HG02759 (cell line): ENCODE results near the gene TIMM10B.

Experiments
- ATAC-seq: cut with Tn5 transposase; IDR thresholded peaks from one replicate; pipeline ENCODE4 v1.9.1; 2021; ENCODE audit warnings: mild to moderate bottlenecking, moderate library complexity; ENCODE audit not compliant: unreplicated experiment

Gene TIMM10B

DNA sequence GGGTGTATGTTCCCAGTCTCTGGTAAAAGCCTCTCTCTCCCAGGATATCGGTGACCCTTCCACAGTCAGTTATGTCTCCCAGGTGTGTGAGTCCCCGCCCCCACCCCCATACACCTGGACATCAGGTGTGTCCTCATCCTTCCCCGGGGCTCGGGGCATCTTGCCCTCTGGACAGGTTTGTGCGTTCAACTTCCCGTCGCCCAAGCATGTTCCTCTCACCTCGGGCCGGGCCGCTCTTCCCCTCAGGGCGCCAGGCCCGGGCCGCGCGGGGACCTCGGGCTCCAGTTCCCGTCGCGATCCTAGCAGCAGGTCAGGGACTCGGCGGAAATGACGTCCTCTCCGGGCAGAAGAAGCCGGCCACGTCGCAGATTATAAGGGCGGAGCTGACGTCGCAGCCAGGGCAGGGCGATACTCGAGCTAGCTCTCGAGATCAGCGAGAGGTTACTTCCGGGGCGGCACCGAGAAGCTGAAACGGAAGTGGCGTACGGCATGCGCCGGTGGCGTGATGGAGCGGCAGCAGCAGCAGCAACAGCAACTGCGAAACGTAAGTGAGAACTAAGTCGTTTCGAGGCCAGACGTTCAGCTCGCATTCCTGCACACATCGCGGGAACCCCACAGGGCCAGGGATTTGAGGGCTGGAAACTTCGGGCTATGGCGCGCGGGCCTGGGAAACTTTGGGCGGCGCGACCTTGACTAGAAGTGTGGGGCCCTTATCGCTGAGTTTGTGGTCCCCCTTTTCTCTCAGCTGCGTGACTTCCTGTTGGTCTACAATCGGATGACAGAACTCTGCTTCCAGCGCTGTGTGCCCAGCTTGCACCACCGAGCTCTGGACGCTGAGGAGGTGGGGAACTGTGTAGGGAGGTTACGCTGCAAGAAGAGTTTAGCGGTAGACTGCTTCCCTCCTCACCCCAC lies at the start of gene TIMM10B, which contains the start of gene ARFIP2:
TIMM10B (plus strand) TSS at position 490 of the 912 bp plus-strand sequence; CDS start at position 506, 16 bp downstream.
ARFIP2 (minus strand) TSS at position 320 of the 912 bp plus-strand sequence. CDS start 910 bp downstream, outside the sequence.
- peak; percentile 99 for ATAC-seq

DNA sequence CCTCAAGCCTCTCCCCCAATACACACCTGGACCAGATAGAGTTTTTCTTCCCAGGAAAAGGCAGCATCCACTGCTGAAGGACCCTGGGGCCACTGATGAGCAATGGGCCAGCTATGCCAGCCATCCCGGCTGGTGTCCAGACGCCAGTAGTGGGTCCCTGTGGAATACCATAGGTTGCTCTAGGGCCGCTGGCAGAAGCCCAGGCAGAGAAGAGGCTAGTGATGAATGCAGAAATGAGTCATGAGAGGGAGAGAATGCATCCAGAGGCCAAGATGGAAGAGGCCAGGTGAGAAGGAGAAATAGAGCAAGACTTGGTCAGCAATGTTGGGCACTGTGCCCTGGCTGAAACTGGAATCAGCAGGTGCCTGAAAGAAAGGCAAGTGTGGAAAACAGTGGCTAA lies 49.4 kb upstream of the TIMM10B start:
- ATAC-seq: no peak

DNA sequence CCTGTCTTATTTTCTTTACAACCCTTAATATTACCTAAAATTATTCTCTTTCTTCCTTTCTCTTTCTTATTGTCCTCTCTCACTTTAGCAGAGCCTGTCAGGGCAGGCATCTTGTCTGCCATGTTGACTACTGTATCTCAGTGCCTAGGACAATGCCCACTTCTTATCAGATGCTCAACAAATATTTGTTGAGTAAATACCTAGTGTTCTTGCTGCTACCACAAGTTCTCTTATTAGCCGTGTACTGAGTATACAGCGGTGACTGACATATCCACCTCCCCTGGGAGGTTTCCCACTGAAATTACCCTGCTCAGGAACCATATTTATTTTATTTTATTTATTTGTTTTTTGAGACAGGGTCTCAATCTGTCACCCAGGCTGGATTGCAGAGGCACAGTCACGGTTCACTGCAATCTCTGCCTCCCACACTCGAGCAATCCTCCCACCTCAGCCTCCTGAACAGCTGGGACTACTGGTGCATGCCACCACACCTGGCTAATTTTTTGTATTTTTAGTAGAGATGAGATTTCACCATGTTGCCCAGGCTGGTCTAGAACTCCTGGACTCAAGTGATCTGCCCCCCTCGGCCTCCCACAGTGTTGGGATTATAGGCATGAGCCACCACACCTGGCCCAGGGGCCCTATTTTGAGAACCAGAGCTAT lies 47.2 kb upstream of the TIMM10B start:
- ATAC-seq: no peak

DNA sequence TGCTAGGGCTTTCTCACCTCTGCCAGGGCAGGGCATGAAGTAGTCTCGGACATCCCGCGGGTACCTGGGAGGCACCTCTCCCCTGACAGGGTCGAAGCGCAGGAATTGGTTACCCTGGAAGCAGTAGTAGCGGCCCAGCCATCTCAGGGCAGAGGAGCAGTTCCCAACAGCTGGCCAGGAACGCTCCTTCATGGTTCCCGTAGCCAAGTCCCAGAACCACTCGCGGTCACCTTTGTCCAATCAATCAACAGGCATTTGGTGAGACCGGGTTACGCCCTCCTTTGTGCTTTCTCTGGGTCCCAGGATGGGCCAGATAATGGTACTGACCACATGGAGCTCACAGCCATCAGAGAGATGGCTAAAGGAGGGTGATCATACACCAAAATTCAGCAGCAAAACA lies 43.9 kb upstream of the TIMM10B start:
- ATAC-seq: no peak

DNA sequence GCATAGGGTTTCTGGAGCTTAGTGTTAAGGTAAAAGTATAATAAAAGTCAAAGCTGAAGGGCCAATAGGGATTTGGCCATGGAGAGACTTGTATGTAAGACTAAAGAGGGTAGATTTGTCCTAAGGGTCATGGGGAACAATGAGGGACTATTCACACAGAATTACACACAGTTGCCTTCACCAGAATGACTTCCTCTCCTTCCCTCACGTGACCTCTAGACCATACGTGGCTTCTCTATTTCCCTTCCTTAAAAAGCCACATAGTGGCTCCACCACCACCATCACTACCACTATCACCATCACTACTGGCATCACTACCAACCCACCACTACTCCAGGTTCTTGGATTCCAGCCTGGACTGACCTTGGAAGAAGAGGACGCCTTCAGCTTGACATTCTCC lies 43.3 kb upstream of the TIMM10B start:
- no peak for ATAC-seq

DNA sequence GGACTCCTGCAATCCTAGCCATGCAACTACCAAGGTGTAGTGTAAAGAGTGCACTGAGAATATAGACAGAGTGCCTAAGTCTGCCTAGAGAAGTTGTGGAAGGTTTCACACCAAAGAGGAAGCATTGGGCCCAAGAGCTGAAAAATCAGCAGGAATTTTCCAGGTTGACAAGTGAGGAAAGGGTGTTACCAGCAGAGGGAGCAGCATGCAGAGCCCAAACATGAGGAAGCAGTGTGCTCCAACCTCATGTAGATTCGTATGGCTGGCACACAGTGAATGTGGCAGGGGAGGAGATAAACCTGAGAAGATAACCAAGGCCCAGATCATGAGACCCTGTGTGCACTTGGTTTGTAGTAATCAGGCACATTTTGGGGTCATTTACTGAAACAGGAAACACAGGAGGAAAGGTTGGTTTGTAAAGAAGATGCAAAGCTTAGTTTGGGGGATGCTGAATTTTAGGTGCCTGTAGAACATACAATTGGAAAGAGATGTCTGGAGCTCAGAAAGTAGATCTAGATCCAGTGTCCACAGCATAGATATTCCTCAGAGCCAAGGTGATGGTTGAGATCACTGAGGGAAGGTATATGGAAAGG lies 42.2 kb upstream of the TIMM10B start:
- ATAC-seq: no peak

DNA sequence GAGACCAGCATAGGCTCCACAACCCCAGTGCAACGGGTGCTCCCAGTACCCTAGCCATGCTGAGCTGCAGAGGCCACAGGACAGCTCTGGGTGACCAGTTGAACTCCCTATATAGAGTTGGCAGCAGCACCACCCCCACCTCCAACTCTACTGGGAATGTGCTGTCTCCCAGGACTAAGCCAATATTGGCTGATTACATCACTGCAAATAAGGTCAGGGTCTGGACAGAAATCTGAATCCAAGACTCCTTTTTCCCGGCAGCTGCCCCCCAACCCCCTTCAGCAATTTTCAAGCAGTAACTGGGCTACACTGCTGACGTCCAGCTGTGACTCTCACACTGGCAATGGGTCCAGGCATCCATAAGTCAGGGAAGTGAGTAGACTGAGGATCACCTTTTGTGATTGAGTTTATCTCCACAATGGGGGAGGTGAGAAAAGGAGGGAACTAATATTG lies 40.4 kb upstream of the TIMM10B start, which contains the start of gene HPX:
HPX (minus strand) TSS at position 82 of the 453 bp plus-strand sequence; CDS start at position 58, 24 bp downstream.
- ATAC-seq: no peak

- no peak for ATAC-seq
Measured at GRCh38 chr11:6442441-6442840, 38.9 kb upstream of the TIMM10B start.

DNA sequence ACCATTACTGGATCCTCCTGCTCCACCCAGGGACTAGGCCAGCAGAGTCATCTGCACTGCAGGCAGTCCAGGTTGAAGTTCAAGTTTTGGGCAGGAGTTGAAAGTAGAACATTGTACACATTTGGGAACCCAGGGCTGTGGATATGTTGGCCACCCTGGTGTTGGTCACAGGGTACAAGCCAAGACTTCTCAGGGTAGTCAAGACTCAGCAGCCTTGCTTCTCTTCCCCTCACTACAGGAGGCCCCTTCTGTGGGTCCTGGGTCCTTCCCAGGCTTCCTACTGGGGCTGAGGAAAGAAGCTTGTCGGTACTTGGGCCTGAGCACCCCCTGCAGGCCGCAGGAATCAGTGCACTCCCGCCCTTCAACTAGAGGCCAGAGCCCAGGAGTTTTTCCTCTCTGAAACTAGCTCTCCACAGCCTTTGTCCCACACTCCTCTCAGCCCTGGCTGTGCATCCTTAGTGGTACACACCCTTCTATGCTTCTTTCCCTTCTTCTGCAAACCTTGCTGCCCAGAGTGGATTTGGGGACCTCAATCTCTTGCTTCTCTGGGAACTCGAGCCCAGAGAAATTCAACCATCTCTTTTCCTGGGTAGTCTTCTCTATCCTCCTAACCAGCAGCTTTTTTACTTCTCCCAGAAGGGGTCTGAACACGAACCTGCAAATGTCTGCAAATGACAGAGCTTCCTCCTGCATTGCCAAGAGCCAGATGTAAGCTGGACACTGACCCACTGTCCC lies 37.9 kb upstream of the TIMM10B start:
- peak; percentile 74 for ATAC-seq

GRCh38 chr11:6448574-6448973 lies 32.7 kb upstream of the TIMM10B start:
- ATAC-seq: no peak

- ATAC-seq: no peak
Measured at GRCh38 chr11:6452219-6452618, 29.1 kb upstream of the TIMM10B start.

GRCh38 chr11:6453152-6453551 lies 28.1 kb upstream of the TIMM10B start:
- ATAC-seq: no peak

- ATAC-seq: no peak
Measured at GRCh38 chr11:6455070-6455469, 26.2 kb upstream of the TIMM10B start.

GRCh38 chr11:6456361-6457073 lies 24.8 kb upstream of the TIMM10B start:
- no peak for ATAC-seq

GRCh38 chr11:6457581-6458320 lies 23.6 kb upstream of the TIMM10B start:
- no peak for ATAC-seq

DNA sequence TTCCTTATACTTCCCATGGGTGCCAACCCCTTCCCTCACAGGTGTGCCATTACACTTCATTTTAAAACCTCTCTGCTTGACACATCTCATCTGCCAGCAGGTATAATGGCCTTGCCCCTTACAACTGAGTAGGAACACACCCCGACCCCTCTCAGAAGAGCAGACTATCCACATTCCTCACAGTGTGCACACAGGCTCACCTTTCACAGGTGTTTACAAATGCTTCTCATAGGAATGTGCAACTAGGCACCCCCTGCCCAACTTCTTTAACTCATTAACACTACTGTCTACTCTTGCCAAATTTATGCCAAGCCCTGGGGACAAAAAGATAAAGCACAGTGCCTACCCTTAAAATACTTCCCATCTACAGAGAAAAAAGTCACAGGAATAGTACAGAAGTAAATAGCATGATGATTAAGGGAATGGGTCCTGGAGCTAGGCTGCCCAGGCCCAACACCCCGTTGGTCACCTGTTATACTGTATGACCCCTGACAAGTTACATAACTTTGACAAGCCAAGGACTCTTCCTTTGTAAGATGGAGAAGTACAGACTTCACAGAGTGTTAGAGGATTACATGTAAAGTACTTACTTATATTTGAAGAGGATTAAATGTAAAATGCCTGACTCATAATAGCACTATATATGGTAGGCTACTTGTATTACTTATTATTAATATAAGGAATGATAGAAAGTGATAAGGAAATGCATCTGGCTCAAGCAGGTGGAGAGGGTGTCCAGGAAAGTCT lies 22.8 kb upstream of the TIMM10B start:
- ATAC-seq: no peak

DNA sequence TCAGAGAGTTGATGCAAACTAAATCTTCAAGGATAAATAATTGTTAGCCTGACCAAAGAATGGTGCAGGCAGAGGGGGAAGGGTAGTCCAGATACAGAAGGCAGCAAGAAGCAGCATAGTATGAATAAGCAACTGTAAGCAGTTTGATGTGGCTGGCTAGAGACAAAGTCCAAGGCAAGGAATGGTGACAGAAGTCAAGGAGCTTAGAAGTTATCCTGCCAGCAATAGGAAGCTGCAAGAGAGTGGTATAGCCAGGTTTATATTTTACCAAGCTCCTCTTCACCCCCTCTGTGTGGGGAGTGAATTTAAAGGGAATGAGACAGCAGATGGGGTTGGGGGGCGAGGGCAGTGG lies 22.2 kb upstream of the TIMM10B start:
- no peak for ATAC-seq

GRCh38 chr11:6468712-6469495 lies 12.4 kb upstream of the TIMM10B start:
- ATAC-seq: peak; percentile 73
